NOMO-1 treated with dmso at 0.1 percent for 144 hours (cell line): ENCODE data around the gene RBKS.

Experiments used
- DNase-seq: peaks from one replicate; lab custom pipeline; 2025; ENCODE audit not compliant: unreplicated experiment; lab: John Stamatoyannopoulos, UW

The RBKS gene

DNA sequence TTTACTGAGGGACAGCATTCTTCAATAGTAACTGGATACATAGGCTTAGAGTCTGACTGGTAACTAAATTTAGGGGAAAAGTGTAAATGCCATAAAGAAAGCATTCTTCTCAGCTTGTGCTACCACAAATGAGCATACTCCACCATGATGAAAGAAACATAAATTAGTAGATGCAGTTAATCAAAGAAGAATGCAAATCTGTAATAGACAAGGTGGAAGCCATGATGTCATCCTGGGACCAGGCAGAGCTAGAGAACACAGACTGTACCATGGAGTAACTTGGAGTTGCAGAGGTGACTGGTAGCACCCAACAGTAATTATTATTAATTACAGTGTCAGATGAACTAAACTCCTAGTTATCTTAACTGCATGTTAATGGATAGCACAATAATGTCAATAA is 51.7 kb downstream of the RBKS start:
- DNase-seq: no peak

DNA sequence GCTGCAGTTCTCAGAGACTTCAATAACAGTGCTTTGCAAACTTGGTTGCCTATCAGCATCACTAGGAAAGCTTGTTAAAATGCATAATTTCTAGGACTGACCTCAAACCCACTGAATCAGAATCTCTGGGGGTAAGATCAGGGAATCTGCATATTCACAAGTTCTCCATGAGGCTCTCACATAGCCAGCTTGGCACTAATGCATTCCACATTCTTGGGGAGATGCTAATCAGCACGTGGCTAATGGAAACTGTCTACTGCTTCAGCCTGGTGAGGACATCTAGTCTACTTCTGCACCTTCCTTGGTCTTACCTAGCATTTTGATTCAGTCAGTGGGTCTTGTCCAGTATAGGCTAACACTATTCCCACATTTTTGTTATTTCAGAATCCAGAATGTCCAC is 56.3 kb downstream of the RBKS start:
- no peak for DNase-seq

DNA sequence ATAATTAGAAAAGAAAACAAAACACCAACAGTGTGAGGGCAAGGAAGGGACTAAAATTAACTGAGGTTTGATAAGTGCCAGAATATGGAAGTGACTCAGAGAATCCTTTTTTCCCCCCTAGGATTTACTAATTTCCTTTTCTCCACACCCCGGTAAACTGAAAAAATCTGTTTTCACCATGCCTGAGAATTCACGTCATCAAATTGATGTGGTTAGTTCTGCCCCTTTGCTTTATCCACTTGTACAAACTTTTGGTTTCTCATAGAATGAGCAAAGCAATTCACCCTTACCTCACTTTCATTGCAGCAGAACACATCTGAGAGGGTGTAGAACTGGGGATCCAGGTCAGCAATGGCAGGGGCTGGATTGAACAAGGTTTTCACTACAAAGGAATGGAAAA is 57.8 kb downstream of the RBKS start:
- peak; percentile 65 for DNase-seq

DNA sequence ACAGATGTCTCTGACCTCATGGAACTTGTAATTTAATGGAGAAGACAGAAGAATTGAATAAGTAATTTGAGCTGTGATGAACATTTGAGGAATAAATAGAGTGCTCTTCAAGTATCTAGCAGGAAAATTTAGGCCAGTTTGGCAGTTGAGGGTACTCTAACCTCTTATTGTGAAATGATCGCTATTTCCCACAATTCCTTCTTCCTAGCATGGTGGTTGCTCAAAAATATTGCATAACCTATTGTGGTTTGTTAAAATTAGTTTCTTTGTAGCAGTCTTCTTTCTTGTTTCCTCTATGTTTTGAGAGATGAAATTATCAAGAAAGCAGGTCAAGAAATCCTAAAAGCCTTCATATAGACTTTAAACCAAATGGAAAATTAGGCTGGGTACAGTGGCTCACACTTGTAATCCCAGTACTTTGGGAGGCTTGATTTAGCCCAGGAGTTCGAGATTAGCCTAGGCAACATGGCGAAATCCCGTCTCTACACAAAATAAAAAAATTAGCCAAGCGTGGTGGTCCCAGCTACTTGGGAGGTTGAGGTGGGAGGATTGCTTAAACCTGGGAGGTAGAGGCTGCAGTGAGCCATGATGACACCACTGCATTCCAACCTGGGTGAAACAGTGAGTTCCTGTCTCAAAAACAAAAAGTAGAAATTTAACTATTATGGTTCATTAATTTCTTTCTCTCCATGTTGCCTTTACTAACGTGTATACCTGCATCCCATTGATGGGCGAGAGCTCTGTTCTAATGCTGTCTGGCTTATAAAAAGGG is 58.7 kb downstream of the RBKS start:
- peak; percentile 88 for DNase-seq

- peak; percentile 42 for DNase-seq
Observed at GRCh38 chr2:27830656-27831055, 59.5 kb downstream of the RBKS start.

DNA sequence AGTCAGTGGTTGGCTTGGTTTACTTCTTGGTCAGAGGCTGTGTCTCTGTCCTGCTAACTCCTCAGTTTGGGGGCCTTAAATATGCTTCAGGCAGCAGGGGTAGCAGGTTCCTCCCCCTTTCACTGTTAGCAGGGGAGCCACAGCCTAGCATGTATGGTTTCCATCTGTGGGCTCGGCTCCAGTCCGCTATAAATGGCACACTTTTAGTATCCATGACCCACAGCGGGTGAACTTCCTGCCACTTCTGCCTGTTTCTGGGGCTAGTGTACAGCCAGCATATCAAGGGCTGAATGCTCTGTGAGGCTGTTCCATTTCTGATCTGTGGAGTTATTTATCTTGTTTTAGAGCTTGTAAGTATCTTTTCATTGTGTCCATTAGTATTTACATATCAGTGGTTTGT is 60.4 kb downstream of the RBKS start:
- DNase-seq: no peak

- DNase-seq: no peak
Observed at GRCh38 chr2:27828305-27828704, 61.9 kb downstream of the RBKS start.

- no peak for DNase-seq
Observed at GRCh38 chr2:27824401-27824800, 65.8 kb downstream of the RBKS start.

- DNase-seq: no peak
Observed at GRCh38 chr2:27823569-27823968, 66.6 kb downstream of the RBKS start.

GRCh38 chr2:27823135-27823534 is 67.1 kb downstream of the RBKS start:
- DNase-seq: no peak

- DNase-seq: no peak
Observed at GRCh38 chr2:27822049-27822448, 68.1 kb downstream of the RBKS start.

DNA sequence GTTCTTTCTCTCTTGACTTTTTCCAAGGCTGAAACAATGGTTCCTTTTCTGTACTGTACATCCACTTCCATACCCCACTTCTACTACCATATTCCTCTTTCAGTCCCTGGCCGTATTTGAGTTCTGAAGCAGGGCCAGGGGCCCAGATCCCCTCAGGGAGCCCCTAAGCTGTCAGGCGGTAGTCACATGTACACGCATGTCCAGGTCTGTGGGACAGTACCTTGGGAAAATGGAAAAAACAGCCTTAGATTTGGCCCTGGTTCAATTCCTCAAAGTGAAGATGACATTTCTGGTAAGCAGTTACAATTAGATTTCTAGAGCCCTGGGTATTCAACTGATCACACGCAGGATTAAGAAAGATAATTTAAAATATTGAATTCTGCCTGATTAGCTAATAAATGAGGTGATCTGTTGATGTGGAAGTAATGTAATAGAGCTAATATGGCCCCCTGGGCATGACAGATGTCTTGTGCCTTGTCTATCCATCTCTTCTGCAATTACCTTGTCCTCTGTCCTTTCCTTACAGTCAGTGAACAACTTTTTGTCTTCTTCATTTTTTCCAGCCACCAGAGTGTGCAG is 74.2 kb downstream of the RBKS start:
- DNase-seq: no peak

DNA sequence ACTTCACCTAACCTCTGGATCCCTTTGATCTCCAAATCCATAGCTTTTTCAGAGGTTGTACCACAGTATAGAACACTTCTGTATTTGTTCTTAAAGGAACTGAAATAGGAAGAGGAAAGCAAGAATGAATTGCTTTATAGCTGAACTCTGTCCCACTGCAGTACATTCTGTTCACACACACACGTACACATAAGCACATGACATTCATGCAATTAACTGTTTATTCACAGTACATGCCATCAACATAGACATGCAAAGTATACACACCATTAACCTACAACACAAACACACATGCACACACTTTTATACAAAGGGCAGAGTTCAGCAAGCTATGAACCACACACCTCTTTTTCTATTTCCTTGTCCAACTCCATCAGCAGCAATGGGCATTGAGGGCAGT is 75.4 kb downstream of the RBKS start:
- no peak for DNase-seq

DNA sequence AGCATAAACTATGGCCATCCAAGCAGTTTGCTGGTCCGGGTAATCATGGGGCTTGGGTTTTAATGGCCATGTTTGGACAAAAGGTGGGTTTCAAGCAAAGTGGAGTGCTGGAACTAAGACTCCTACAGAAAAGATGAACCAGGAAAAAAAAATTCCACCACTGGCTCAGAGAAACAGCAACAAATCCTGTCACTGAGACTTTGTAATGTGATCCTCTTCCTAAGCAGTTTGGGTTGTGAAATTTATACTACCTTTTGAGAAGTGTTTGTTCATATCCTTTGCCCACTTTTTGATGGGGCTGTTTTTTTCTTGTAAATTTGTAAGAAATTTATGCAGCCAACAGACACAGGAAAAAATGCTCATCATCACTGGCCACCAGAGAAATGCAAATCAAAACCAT is 78.4 kb downstream of the RBKS start:
- DNase-seq: no peak

DNA sequence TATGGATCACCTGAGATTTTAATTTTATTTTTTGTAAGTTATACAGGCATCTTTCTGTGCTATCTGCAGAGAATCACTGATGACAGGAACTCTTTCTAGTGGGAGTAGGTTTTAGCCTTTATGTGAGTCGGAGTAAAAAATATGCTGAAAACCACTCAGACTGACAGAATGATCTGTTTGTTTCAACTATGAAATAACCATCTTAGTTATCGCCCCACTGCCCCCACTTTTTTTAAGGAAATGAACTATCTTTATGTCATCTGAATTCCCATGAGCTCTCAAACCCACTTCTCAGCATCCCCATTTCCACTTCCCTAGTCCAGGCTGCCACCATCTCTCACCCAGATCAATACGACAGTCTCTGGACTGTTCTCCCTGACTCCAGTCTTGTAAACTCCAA is 79.7 kb downstream of the RBKS start:
- no peak for DNase-seq

DNA sequence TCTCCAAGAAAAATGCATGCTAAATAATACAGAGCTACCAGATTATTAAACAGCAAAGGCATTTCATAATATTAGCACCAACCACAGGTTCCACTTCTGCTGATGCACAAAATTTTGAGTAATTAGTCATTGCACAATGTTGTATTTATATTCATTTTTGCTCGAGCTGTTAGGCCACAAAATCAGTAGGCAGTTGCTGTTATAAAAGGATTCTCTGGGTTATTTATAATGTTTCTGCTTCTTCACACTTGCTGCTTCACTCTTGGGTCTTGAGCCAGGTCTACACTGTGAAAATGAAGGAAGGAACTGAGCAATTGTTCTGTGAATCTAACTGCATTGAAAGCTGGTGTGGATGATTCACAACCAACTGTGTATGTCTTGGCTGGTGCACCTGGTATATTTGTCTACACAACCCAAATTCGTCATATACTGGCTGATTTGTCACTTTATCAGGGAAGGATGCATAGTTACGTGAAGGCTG is 80.4 kb downstream of the RBKS start:
- peak; percentile 94 for DNase-seq

GRCh38 chr2:27808984-27809383 is 81.2 kb downstream of the RBKS start:
- DNase-seq: no peak

GRCh38 chr2:27808418-27808817 is 81.8 kb downstream of the RBKS start:
- no peak for DNase-seq

DNA sequence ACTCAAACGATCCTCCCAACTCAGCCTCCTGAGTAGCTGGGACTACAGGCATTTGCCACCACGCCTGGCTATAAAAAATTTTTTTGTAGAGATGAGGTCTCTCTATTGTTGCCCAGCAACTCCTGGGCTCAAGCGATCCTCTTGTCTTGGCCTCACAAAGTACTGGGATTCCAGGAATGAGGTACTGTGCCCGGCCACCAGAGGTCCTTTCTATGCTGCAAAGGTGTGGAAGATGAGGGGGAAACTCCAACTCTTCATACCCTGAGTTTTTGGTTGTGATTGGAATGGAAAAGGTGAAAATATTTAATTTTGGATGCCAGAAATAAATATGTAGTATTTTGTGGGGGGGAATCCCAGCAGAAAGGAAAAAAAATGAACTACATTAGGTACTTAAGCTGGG is 82.7 kb downstream of the RBKS start:
- no peak for DNase-seq

- DNase-seq: no peak
Observed at GRCh38 chr2:27806311-27807059, 83.7 kb downstream of the RBKS start.

GRCh38 chr2:27805180-27805579 is 85.0 kb downstream of the RBKS start:
- DNase-seq: peak; percentile 31

DNA sequence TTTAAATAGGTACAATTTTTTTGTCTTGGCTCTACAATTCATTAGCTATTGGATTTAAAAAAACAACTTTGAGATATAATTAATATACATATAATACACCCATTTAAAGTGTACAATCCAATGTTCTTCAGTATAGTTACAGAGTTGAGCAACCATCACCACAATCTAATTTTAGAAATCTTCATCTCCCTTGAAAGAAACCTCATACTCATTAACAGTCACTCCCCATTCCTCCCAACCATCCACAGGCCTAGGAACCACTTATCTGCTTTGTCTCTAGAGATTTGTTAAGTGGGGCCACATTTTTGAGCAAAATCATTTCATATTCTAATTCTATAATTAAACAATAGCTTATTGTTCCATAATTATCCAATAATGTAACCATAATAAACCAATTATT is 86.0 kb downstream of the RBKS start:
- peak; percentile 75 for DNase-seq
